M059J (cell line): ENCODE data around the gene SDR9C7. TPM values are rescaled to one million over a fixed set of nuclear protein-coding genes. Genes with fewer than 3 reads are reported as not detected.

Source experiments
- DNase-seq: peaks from one replicate; pipeline ENCODE4 v3.0.0-alpha.2; 2012; ENCODE audit warnings: low read depth
- total RNA-seq: library from RNA; depleted of rRNA; stranded (reverse); fragments of >200 nt; shearing (Covaris generic); gene quantifications from 2 replicates; pipeline ENCODE4 v1.2.3, GENCODE V29; 2014; rRNA removed

The SDR9C7 gene
- total RNA-seq, 1 experiment from 2014 or later, result not detected

GRCh38 chr12:56877195-56878009 is 56.8 kb downstream of the SDR9C7 start:
- DNase-seq, result no peak

GRCh38 chr12:56874821-56875220 is 59.4 kb downstream of the SDR9C7 start:
- no peak for DNase-seq

- no peak for DNase-seq
Measured at GRCh38 chr12:56873382-56873781, 60.8 kb downstream of the SDR9C7 start.

Other genes with a start within 250 kb of the SDR9C7 start
- 112 and 181 TPM in 2 replicates for gene PTGES3, start 246.1 kb downstream of the SDR9C7 start, total RNA-seq
- gene NACA, start 209.1 kb downstream of the SDR9C7 start, total RNA-seq, result 1,267 and 1,373 TPM in 2 replicates
- gene PRIM1, start 182.1 kb downstream of the SDR9C7 start, total RNA-seq, result 51.0 and 52.5 TPM in 2 replicates
- gene HSD17B6, start 171.1 kb downstream of the SDR9C7 start, total RNA-seq, result 0.84 and 1.5 TPM in 2 replicates
- not detected in 2 replicates for gene RDH16, start 23.2 kb upstream of the SDR9C7 start, total RNA-seq
- 3.3 TPM in 2 replicates for gene ZBTB39, start 72.1 kb upstream of the SDR9C7 start, total RNA-seq
- gene TAC3, start 82.1 kb upstream of the SDR9C7 start, total RNA-seq, result not detected in 2 replicates
- gene MYO1A, start 115.7 kb upstream of the SDR9C7 start, total RNA-seq, result not detected in 2 replicates
- 18.1 and 30.3 TPM in 2 replicates for gene NEMP1, start 144.4 kb upstream of the SDR9C7 start, total RNA-seq
- gene NAB2, start 154.7 kb upstream of the SDR9C7 start, total RNA-seq, result 11.0 and 18.9 TPM in 2 replicates
- not detected in 2 replicates for gene STAT6, start 177.0 kb upstream of the SDR9C7 start, total RNA-seq
- gene LRP1, start 194.1 kb upstream of the SDR9C7 start, total RNA-seq, result 8.5 and 24.9 TPM in 2 replicates
- not detected in 2 replicates for gene LRP1-AS, start 213.2 kb upstream of the SDR9C7 start, total RNA-seq